IPS-15b (cell line): ENCODE measurements around the gene ZC3H14.

Experiments
- H3K27me3 ChIP-seq: one replicate; pipeline ENCODE4 v1.6.1; 2013; ENCODE audit warnings: low read length; ENCODE audit not compliant: control insufficient read depth, insufficient read depth
- H3K36me3 ChIP-seq: one replicate; pipeline ENCODE4 v1.6.1; 2013; ENCODE audit warnings: low read length; ENCODE audit not compliant: control insufficient read depth, insufficient read depth
- H3K4me1 ChIP-seq: one replicate; pipeline ENCODE4 v1.6.1; 2013; ENCODE audit warnings: mild to moderate bottlenecking, low read length; ENCODE audit not compliant: control insufficient read depth, insufficient read depth
- H3K4me3 ChIP-seq: one replicate; pipeline ENCODE4 v1.5.1; 2013; ENCODE audit warnings: low read depth, low read length
- H3K9ac ChIP-seq: one replicate; pipeline ENCODE4 v1.6.1; 2013; ENCODE audit warnings: low read depth, mild to moderate bottlenecking, low read length
- H3K9me3 ChIP-seq: one replicate; pipeline ENCODE4 v1.6.1; 2013; ENCODE audit warnings: mild to moderate bottlenecking, low read length; ENCODE audit not compliant: control insufficient read depth, insufficient read depth

The ZC3H14 gene

GRCh38 chr14:88660056-88660455, 97.2 kb downstream of the ZC3H14 start:
- no peak overlapping the region for H3K9ac ChIP-seq
- H3K9me3 ChIP-seq: no peaks in the 10 kb centered on the region
- H3K4me3 ChIP-seq: no peak overlapping the region
- no peaks in the 10 kb centered on the region for H3K36me3 ChIP-seq
- H3K27me3 ChIP-seq: no peaks in the 10 kb centered on the region
- no peaks in the 10 kb centered on the region for H3K4me1 ChIP-seq

DNA sequence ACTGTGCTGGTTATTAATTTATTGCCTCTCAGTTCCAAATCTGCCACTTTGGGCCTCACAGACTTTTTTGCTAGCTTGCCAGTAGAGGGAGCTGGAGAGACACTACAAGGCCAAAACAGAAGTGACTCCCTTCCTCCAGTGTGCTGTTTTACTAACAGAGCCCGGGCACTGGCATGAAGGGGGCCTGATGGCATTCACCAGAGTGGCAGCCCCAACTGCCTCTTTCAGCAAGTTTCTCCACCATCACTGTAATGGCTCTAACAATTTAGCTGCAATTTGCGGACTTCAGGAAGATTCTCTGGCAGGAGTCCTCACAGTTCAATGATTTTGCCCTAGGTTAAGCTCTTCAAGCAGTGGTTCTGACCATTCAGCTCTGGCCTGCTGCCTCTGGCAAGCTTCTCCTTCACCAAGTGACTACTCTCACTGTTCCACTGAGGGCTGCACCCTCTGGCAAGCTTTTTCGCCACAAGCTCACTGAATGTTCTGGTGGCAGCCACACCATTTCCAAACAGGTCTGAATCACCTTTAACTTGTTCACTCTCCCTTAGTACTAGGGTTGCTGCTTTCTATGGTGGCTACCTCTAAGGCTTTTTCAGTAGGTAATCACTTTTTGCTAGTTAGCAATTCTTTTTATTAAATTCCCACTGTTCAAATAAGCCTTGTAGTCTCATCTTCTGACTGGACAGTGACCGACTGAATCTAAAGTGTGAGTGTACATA, 104.9 kb downstream of the ZC3H14 start:
- Histone ChIP-seq H3K4me3 (no peak overlapping the region), H3K27me3 (no peaks in the 10 kb centered on the region), H3K36me3 (no peaks in the 10 kb centered on the region), H3K4me1 (no peaks in the 10 kb centered on the region), H3K9ac (no peak overlapping the region), H3K9me3 (no peaks in the 10 kb centered on the region)

DNA sequence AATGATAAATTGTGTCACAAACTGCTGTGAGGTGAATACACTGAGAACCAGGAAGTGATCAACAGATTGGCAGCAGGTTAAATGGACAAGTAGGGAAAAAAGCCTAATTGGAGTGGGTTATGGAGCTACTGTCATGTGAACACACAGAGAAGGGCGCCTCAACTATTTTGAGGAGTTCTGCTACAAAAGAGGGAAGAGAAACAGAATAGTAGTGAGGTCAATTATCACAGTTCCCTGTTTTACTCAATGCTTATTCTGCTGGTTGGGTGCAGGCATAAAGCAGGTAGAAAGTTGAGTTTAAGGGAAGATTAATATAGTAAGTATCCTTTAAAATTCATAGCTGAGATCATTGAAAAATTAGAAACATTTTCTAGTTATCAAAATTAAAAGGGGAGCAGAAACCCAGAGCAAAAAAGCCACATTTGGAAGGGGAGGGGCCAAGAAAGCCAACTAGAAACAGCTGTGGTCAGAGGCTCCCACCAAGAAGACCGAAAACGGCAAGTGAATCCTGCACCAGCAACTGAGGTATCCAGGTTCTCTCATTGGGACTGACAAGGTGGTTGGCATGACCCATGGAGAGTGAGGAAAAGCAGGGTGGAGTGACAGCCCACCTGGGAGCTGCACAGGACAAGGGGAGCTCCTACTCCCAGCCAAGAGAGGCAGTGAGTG, 105.7 kb downstream of the ZC3H14 start:
- H3K9ac ChIP-seq: no peak overlapping the region

DNA sequence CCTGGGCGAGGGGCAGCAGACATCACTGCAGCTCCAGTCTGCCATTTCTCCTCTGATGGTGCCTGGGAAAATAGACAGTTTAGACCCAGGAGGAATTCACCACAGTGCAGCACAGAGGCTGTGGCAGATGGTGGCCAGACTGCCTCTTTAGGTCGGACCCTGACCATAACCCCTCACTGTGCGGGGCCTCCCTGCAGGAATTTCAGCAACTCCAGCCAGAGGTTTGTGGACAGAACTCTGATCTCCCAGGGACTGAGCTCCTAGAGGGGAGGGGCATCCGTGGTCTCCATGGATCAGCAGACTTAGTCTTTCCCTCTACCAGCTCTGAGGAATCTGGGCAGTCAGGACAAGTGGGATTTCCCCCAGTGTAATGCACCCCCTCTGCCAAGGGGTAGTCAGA, 106.5 kb downstream of the ZC3H14 start:
- H3K9me3 ChIP-seq: no peaks in the 10 kb centered on the region
- H3K9ac ChIP-seq: no peak overlapping the region
- H3K36me3 ChIP-seq: no peaks in the 10 kb centered on the region
- H3K27me3 ChIP-seq: no peaks in the 10 kb centered on the region
- H3K4me3 ChIP-seq: no peak overlapping the region
- no peaks in the 10 kb centered on the region for H3K4me1 ChIP-seq

More for the DNA sequence above, 105.7 kb downstream of the ZC3H14 start:
- H3K9me3 ChIP-seq: no peaks in the 10 kb centered on the region
- H3K4me1 ChIP-seq: no peaks in the 10 kb centered on the region
- no peaks in the 10 kb centered on the region for H3K36me3 ChIP-seq
- no peaks in the 10 kb centered on the region for H3K27me3 ChIP-seq
- no peak overlapping the region for H3K4me3 ChIP-seq
